ENCODE measurements around the gene PRKCA. TPM values are rescaled to one million over a fixed set of nuclear protein-coding genes. Genes with fewer than 3 reads are reported as not detected.

The PRKCA gene
- total RNA-seq, 4 donors from 2014 or later: 24.5 to 61.9 (median 40.8) TPM

- Histone ChIP-seq H3K9me3 (no peaks in the 10 kb centered on the region), H3K4me3 (no peak overlapping the region), H3K27ac (replicated peaks in 1 of 4) (no peak overlapping the region), H3K27me3 (no peaks in the 10 kb centered on the region), H3K36me3 (peaks cover 0 to 25% (median 4%) of the 10 kb centered on the region in 4 donors), H3K4me1 (peaks cover 0 to 24% (median 5%) of the 10 kb centered on the region in 4 donors)
- TF ChIP-seq EP300 (IDR thresholded peaks at IDR 0.05) (no peak), CTCF (IDR thresholded peaks at IDR 0.05) (no peak), POLR2A (IDR thresholded peaks at IDR 0.05; ENCODE audit: low read depth) (no peak), POLR2AphosphoS5 (IDR thresholded peaks at IDR 0.05) (no peak)
- 70% methylated on average over 6 of the region's 7 CpGs for WGBS
- intact Hi-C loops (cut with DNase I): no loop called here
- DNase-seq (ENCODE audit: extremely low spot score): no peak
Measured at GRCh38 chr17:66730461-66730923, 428.1 kb downstream of the PRKCA start.

GRCh38 chr17:66733759-66734158, 431.3 kb downstream of the PRKCA start:
- no peak for TF ChIP-seq CTCF (IDR thresholded peaks at IDR 0.05)
- TF ChIP-seq POLR2AphosphoS5 (IDR thresholded peaks at IDR 0.05): no peak
- no peak for TF ChIP-seq EP300 (IDR thresholded peaks at IDR 0.05)
- no peak for TF ChIP-seq POLR2A (IDR thresholded peaks at IDR 0.05; ENCODE audit: low read depth)
- no peaks in the 10 kb centered on the region for H3K9me3 ChIP-seq
- no peaks in the 10 kb centered on the region for H3K27me3 ChIP-seq
- 91% methylated on average over 2 of the region's 2 CpGs for WGBS
- intact Hi-C loops (cut with DNase I): no loop called here
- no peak overlapping the region for H3K27ac ChIP-seq (replicated peaks in 1 of 4)
- H3K4me1 ChIP-seq: peaks cover 0 to 13% (median 0%) of the 10 kb centered on the region in 4 donors
- no peak overlapping the region for H3K4me3 ChIP-seq
- DNase-seq (ENCODE audit: extremely low spot score): no peak
- H3K36me3 ChIP-seq: peaks cover 4 to 51% (median 15%) of the 10 kb centered on the region in 4 donors

GRCh38 chr17:66734186-66734943, 432.0 kb downstream of the PRKCA start:
- H3K9me3 ChIP-seq: no peaks in the 10 kb centered on the region
- peaks cover 4 to 57% (median 18%) of the 10 kb centered on the region in 4 donors for H3K36me3 ChIP-seq
- peaks cover 0 to 13% (median 0%) of the 10 kb centered on the region in 4 donors for H3K4me1 ChIP-seq
- TF ChIP-seq EP300 (IDR thresholded peaks at IDR 0.05) (no peak), POLR2A (IDR thresholded peaks at IDR 0.05; ENCODE audit: low read depth) (no peak), POLR2AphosphoS5 (IDR thresholded peaks at IDR 0.05) (no peak), CTCF (IDR thresholded peaks at IDR 0.05) (no peak)
- no peak for DNase-seq (ENCODE audit: extremely low spot score)
- intact Hi-C loops (cut with DNase I): no loop called here
- H3K27ac ChIP-seq (replicated peaks in 1 of 4): no peak overlapping the region
- H3K27me3 ChIP-seq: no peaks in the 10 kb centered on the region
- H3K4me3 ChIP-seq: no peak overlapping the region
- 83% methylated on average over 8 of the region's 8 CpGs for WGBS

- H3K4me1 ChIP-seq: no peaks in the 10 kb centered on the region
- no peak overlapping the region for H3K27ac ChIP-seq (replicated peaks in 1 of 4)
- H3K9me3 ChIP-seq: no peaks in the 10 kb centered on the region
- peak in 1 of 3 experiments; percentile 22 for TF ChIP-seq CTCF (IDR thresholded peaks at IDR 0.05)
- no peak for TF ChIP-seq EP300 (IDR thresholded peaks at IDR 0.05)
- peak in 1 of 2 donors; percentile 5 for TF ChIP-seq POLR2AphosphoS5 (IDR thresholded peaks at IDR 0.05)
- TF ChIP-seq POLR2A (IDR thresholded peaks at IDR 0.05; ENCODE audit: low read depth): no peak
- peaks cover 14 to 76% (median 32%) of the 10 kb centered on the region in 4 donors for H3K36me3 ChIP-seq
- no peak for DNase-seq (ENCODE audit: extremely low spot score)
- no peaks in the 10 kb centered on the region for H3K27me3 ChIP-seq
- WGBS: 29% methylated on average over 10 of the region's 12 CpGs
- H3K4me3 ChIP-seq: no peak overlapping the region
- intact Hi-C loops (cut with DNase I): no loop called here
Measured at GRCh38 chr17:66737524-66737923, 435.1 kb downstream of the PRKCA start.
